Measurements from ENCODE around the gene BMP2. TPM values are rescaled to one million over a fixed set of nuclear protein-coding genes. Genes with fewer than 3 reads are reported as not detected.

BMP2 gene
- total RNA-seq, 2 experiments from 2014 or later: not detected

DNA sequence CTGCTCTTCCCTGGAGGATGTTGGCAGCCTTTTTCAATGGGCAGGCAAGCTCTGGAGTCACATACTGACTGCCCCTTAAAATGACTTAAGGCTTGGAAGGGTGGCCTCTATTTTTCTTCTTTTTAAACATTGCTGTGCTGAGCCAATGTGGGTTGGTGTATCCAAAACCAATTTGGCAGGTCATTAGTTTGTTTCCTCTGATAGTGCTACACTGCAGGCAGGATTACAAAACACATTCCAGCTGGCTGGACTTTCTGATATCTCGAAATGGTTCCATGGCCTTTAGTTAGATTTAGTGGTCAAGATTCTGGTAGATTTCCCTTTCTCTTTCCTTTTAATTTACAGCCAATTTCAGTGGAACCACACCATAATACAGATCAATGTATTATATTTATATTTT, 28.1 kb upstream of the BMP2 start:
- intact Hi-C loops (cut with DNase I, micrococcal nuclease): no loop called here
- H3K9me3 Mint-ChIP-seq: peaks cover 6% of the 10 kb centered on the region

DNA sequence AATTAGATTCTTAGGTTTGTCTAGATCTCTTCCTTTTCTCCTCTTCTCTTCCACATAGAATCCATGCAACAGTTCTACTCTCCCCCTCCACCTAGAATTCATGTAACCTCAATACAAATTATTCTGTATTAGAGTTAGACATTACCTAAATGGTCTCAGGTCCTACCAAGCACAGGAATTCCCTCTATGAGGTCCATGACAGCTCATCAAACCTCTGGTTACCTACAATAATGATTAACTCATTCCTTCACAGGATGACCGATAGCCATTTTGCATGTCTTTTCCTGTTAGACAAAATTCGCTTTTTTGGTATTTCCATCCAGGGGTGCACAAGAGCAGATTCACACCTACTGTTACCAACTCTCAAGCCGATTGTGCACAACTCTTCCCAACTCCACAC, 27.4 kb upstream of the BMP2 start:
- POLR2A ChIA-PET: no interaction called here
- Histone ChIP-seq H3K4me3 (ENCODE audit: low read length) (no peak overlapping the region), H3K27ac (ENCODE audit: low read depth in 1 of 2, low read length in 2 of 2) (no peak overlapping the region), H3K4me1 (ENCODE audit: insufficient read depth, low read length) (no peaks in the 10 kb centered on the region), H3K36me3 (ENCODE audit: insufficient read depth, low read length) (no peaks in the 10 kb centered on the region), H3K27me3 (ENCODE audit: control insufficient read depth in 1 of 2, insufficient read depth in 2 of 2, low read length in 2 of 2) (peaks cover 0 to 6% of the 10 kb centered on the region in 2 experiments), H3K9me3 (ENCODE audit: control insufficient read depth in 1 of 2, insufficient read depth in 1 of 2, low read length in 2 of 2) (peaks cover 0 to 5% of the 10 kb centered on the region in 2 experiments)
- DNase-seq (no peak), ATAC-seq (ENCODE audit: poor library complexity) (no peak)
- H3K4me3 Mint-ChIP-seq: no peak overlapping the region
- peaks cover 6% of the 10 kb centered on the region for H3K9me3 Mint-ChIP-seq
- no peak overlapping the region for H3K27ac Mint-ChIP-seq
- no peak for TF ChIP-seq CTCF (IDR thresholded peaks at IDR 0.05)
- CTCF ChIA-PET: no interaction called here
- intact Hi-C loops (cut with DNase I, micrococcal nuclease): no loop called here
- H3K4me1 Mint-ChIP-seq (ENCODE audit: low read depth): no peaks in the 10 kb centered on the region
- no peaks in the 10 kb centered on the region for H3K36me3 Mint-ChIP-seq (ENCODE audit: low read depth)
- H3K27me3 Mint-ChIP-seq: no peaks in the 10 kb centered on the region

More for the DNA sequence above, 28.1 kb upstream of the BMP2 start:
- no peaks in the 10 kb centered on the region for H3K4me1 Mint-ChIP-seq (ENCODE audit: low read depth)
- H3K27me3 ChIP-seq (ENCODE audit: control insufficient read depth in 1 of 2, insufficient read depth in 2 of 2, low read length in 2 of 2): peaks cover 0 to 6% of the 10 kb centered on the region in 2 experiments
- H3K4me3 ChIP-seq (ENCODE audit: low read length): no peak overlapping the region
- H3K4me1 ChIP-seq (ENCODE audit: insufficient read depth, low read length): no peaks in the 10 kb centered on the region
- TF ChIP-seq CTCF (IDR thresholded peaks at IDR 0.05): no peak
- no peaks in the 10 kb centered on the region for H3K36me3 ChIP-seq (ENCODE audit: insufficient read depth, low read length)
- H3K27ac ChIP-seq (ENCODE audit: low read depth in 1 of 2, low read length in 2 of 2): no peak overlapping the region
- peaks cover 0 to 6% of the 10 kb centered on the region in 2 experiments for H3K9me3 ChIP-seq (ENCODE audit: control insufficient read depth in 1 of 2, insufficient read depth in 1 of 2, low read length in 2 of 2)
- ChIA-PET POLR2A (no interaction called here), CTCF (no interaction called here)
- no peak for ATAC-seq (ENCODE audit: poor library complexity)
- H3K27ac Mint-ChIP-seq: no peak overlapping the region
- H3K4me3 Mint-ChIP-seq: no peak overlapping the region
- H3K27me3 Mint-ChIP-seq: no peaks in the 10 kb centered on the region
- DNase-seq: no peak
- H3K36me3 Mint-ChIP-seq (ENCODE audit: low read depth): no peaks in the 10 kb centered on the region

DNA sequence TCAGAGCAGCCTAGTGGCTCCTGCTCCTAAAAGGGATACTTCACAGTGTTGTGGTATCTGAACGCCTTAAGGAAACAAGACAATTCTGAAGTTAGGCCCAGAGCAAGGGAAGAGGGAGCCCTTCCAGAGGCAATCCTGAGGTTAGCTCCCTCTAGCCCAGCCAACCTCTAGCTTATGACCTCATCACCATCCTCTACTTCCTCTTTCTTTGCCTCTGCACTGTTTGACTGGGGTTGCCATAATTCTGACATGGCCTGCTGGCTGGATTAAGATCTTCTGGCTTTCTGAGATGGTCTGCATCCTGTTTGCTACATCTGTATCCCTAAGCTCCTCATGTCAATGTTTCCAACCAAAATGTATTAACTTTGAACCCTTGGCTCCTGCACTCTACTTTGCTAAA, 23.3 kb upstream of the BMP2 start:
- Mint-ChIP-seq H3K27ac (no peak overlapping the region), H3K4me1 (ENCODE audit: low read depth) (no peaks in the 10 kb centered on the region), H3K36me3 (ENCODE audit: low read depth) (no peaks in the 10 kb centered on the region), H3K4me3 (no peak overlapping the region), H3K9me3 (peaks cover 2% of the 10 kb centered on the region), H3K27me3 (no peaks in the 10 kb centered on the region)
- H3K36me3 ChIP-seq (ENCODE audit: insufficient read depth, low read length): no peaks in the 10 kb centered on the region
- ATAC-seq (ENCODE audit: poor library complexity) (no peak), DNase-seq (no peak)
- ChIA-PET POLR2A (no interaction called here), CTCF (no interaction called here)
- TF ChIP-seq CTCF (IDR thresholded peaks at IDR 0.05): no peak
- intact Hi-C loops (cut with DNase I, micrococcal nuclease): no loop called here
- peaks cover 0 to 3% of the 10 kb centered on the region in 2 experiments for H3K9me3 ChIP-seq (ENCODE audit: control insufficient read depth in 1 of 2, insufficient read depth in 1 of 2, low read length in 2 of 2)
- no peak overlapping the region for H3K4me3 ChIP-seq (ENCODE audit: low read length)
- no peaks in the 10 kb centered on the region for H3K4me1 ChIP-seq (ENCODE audit: insufficient read depth, low read length)
- H3K27me3 ChIP-seq (ENCODE audit: control insufficient read depth in 1 of 2, insufficient read depth in 2 of 2, low read length in 2 of 2): peaks cover 0 to 6% of the 10 kb centered on the region in 2 experiments
- no peak overlapping the region for H3K27ac ChIP-seq (ENCODE audit: low read depth in 1 of 2, low read length in 2 of 2)

All from CD4-positive, alpha-beta T cell (primary cell).